MM.1S (cell line): ENCODE results near the gene DISC1.

Source experiments
- DNase-seq: peaks from one replicate; pipeline ENCODE4 v3.0.0-alpha.2; 2015
- H2AFZ ChIP-seq: fragments of 300-600 bp; sonication (generic); 2 replicates; pipeline ENCODE4 v1.6.0; 2016; ENCODE audit warnings: antibody characterized with exemption, low read length
- H3F3A ChIP-seq: fragments of 300-600 bp; sonication (generic); 2 replicates; pipeline ENCODE4 v1.6.1; 2016; ENCODE audit warnings: mild to moderate bottlenecking, antibody characterized with exemption, low read length, moderate library complexity, mixed read lengths; ENCODE audit not compliant: insufficient read depth
- H3K27ac ChIP-seq: fragments of 300-600 bp; sonication (generic); 2 replicates; pipeline ENCODE4 v1.5.1; 2016; ENCODE audit warnings: mild to moderate bottlenecking, low read length
- H3K27me3 ChIP-seq: fragments of 300-600 bp; sonication (generic); replicated peaks from 2 replicates; pipeline ENCODE4 v1.6.0; 2016; ENCODE audit warnings: low read length; ENCODE audit not compliant: insufficient read depth
- H3K36me3 ChIP-seq: fragments of 300-600 bp; sonication (generic); replicated peaks from 2 replicates; pipeline ENCODE4 v1.6.1; 2016; ENCODE audit warnings: mild to moderate bottlenecking, low read length, mixed read lengths; ENCODE audit not compliant: insufficient read depth
- H3K4me1 ChIP-seq: fragments of 300-600 bp; sonication (generic); 2 replicates; pipeline ENCODE4 v1.6.1; 2016; ENCODE audit warnings: low read length, mixed read lengths
- H3K4me2 ChIP-seq: fragments of 300-600 bp; sonication (generic); 2 replicates; pipeline ENCODE4 v1.6.0; 2016; ENCODE audit warnings: low read depth, low read length
- H3K4me3 ChIP-seq: fragments of 300-600 bp; sonication (generic); 2 replicates; pipeline ENCODE4 v1.5.1; 2016; ENCODE audit warnings: low read length, mixed read lengths
- H3K79me2 ChIP-seq: fragments of 300-600 bp; sonication (generic); 2 replicates; pipeline ENCODE4 v1.6.1; 2016; ENCODE audit warnings: mixed run types, low read length, mixed read lengths
- H3K9ac ChIP-seq: fragments of 300-600 bp; sonication (generic); 2 replicates; pipeline ENCODE4 v1.6.1; 2016; ENCODE audit warnings: low read length, mixed read lengths
- H3K9me2 ChIP-seq: fragments of 300-600 bp; sonication (generic); replicated peaks from 2 replicates; pipeline ENCODE4 v1.6.1; 2016; ENCODE audit warnings: mild to moderate bottlenecking, low read length, mixed read lengths; ENCODE audit not compliant: insufficient read depth
- H3K9me3 ChIP-seq: fragments of 300-600 bp; sonication (generic); replicated peaks from 2 replicates; pipeline ENCODE4 v1.6.1; 2016; ENCODE audit warnings: mild to moderate bottlenecking, low read length, mixed read lengths; ENCODE audit not compliant: insufficient read depth
- H4K20me1 ChIP-seq: fragments of 300-600 bp; sonication (generic); 2 replicates; pipeline ENCODE4 v1.6.1; 2016; ENCODE audit warnings: mild to moderate bottlenecking, low read length, moderate library complexity, mixed read lengths; ENCODE audit not compliant: insufficient read depth
- EZH2 ChIP-seq: fragments of 300-600 bp; sonication (generic); optimal IDR thresholded peaks from 2 replicates; pipeline ENCODE3; 2017; ENCODE audit warnings: low read depth, mild to moderate bottlenecking, antibody characterized with exemption, low read length, mixed read lengths
- EZH2phosphoT487 ChIP-seq: fragments of 300-600 bp; sonication (generic); IDR thresholded peaks from 2 replicates; pipeline ENCODE4 v1.6.1; 2018; ENCODE audit warnings: antibody characterized with exemption, low read length
- TF ChIP-seq, protein P1 (sequence below): fragments of 300-600 bp; sonication (generic); IDR thresholded peaks from 2 replicates; pipeline ENCODE4 v1.5.1; 2016; ENCODE audit warnings: antibody characterized with exemption, low read length, mixed read lengths

DISC1 gene

DNA sequence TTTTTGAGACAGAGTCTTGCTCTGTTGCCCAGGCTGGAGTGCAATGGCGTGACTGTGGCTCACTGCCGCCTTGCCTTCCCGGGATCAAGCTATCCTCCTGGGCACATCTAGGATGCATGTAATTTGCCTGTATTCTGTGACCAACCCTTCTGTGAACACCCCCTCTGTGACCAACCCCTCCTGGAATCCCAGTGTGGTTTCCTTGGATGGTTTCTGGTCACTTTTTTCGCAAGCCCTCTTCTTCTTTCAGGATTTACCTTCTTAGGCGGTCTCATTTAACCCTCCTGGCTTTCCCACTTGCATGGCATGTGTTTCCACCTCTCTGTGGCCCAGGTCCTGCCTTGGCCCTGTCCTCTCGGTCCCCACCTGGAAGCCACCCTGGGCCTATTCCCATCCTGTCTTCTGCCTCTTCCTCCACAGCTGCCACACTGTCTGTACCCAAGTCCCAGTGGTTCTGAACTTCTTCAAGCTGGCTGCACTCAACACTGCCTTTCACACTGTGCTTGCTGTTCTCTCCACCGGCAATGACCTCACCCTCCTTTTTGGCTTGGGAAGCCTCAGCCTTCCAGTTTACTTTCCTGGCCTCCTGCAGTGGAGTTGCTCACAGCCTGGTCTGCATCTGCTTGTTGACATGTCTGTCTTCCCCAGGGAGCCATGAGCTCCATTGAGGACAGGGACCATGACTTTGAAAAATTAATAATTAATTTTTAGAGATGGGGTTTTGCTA lies 57.0 kb downstream of the DISC1 start:
- DNase-seq, result no peak
- no peak overlapping the region for H3K9ac ChIP-seq
- no peaks in the 10 kb centered on the region for H3K79me2 ChIP-seq
- no peak overlapping the region for H3K4me3 ChIP-seq
- no peak overlapping the region for H2AFZ ChIP-seq
- H4K20me1 ChIP-seq, result no peaks in the 10 kb centered on the region
- H3K27ac ChIP-seq, result no peak overlapping the region
- H3K9me3 ChIP-seq, result no peaks in the 10 kb centered on the region
- no peaks in the 10 kb centered on the region for H3K4me1 ChIP-seq
- no peaks in the 10 kb centered on the region for H3F3A ChIP-seq
- no peaks in the 10 kb centered on the region for H3K36me3 ChIP-seq
- H3K27me3 ChIP-seq, result no peaks in the 10 kb centered on the region
- no peak overlapping the region for H3K4me2 ChIP-seq
- H3K9me2 ChIP-seq, result no peaks in the 10 kb centered on the region
- TF ChIP-seq EZH2 (no peak), EZH2phosphoT487 (no peak)
- TF ChIP-seq, protein P1, sequence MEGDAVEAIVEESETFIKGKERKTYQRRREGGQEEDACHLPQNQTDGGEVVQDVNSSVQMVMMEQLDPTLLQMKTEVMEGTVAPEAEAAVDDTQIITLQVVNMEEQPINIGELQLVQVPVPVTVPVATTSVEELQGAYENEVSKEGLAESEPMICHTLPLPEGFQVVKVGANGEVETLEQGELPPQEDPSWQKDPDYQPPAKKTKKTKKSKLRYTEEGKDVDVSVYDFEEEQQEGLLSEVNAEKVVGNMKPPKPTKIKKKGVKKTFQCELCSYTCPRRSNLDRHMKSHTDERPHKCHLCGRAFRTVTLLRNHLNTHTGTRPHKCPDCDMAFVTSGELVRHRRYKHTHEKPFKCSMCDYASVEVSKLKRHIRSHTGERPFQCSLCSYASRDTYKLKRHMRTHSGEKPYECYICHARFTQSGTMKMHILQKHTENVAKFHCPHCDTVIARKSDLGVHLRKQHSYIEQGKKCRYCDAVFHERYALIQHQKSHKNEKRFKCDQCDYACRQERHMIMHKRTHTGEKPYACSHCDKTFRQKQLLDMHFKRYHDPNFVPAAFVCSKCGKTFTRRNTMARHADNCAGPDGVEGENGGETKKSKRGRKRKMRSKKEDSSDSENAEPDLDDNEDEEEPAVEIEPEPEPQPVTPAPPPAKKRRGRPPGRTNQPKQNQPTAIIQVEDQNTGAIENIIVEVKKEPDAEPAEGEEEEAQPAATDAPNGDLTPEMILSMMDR, result no peak

DNA sequence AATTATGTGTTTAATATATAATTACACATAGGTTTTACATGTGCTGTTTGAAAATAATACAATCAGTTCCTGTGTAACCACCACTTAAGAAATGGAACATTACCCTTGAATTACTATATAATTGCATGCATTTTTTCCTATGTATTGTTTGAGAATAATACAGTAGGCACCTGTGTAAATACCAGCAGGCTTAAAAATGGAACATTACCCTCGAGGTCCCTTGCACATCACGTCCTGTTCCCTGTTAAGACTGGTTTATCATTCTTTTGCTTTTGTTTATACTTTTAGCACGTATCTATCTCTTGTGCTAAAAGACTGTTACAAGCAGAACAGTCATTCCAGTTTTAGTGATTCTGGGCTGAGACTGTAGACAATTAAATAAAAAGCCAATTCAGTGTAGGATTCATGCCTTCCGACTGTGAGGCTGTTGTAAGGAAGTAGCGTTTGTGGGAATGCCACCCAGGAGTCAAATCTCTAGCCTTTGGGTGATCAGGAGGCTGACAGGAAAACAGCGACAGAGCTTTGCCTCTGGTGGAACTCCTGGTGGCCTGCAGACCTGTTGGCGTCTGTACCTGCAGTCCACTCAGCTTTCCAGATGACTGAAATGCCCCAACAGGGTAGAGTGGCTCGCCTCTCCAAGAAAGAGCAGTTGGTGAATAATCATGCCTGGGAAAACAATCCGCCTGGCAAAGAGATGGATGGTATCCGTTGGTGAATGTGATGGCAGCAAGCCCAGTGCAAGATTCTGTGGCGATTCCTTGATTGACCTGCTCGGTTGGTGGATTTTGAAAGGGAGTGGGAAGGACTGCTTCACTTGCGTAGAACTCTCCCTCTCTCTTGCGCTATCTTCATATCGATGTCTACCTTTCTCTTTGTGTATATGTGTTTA lies 58.0 kb downstream of the DISC1 start:
- H3K4me1 ChIP-seq, result no peaks in the 10 kb centered on the region
- TF ChIP-seq, protein P1, result no peak
- TF ChIP-seq EZH2phosphoT487 (no peak), EZH2 (no peak)
- H3K27ac ChIP-seq, result no peak overlapping the region
- H3K27me3 ChIP-seq, result no peaks in the 10 kb centered on the region
- no peaks in the 10 kb centered on the region for H3K9me3 ChIP-seq
- no peak overlapping the region for H2AFZ ChIP-seq
- no peaks in the 10 kb centered on the region for H3K36me3 ChIP-seq
- H3K9ac ChIP-seq, result no peak overlapping the region
- no peak overlapping the region for H3K4me3 ChIP-seq
- no peaks in the 10 kb centered on the region for H3F3A ChIP-seq
- no peaks in the 10 kb centered on the region for H3K79me2 ChIP-seq
- no peak overlapping the region for H3K4me2 ChIP-seq
- no peak for DNase-seq
- no peaks in the 10 kb centered on the region for H4K20me1 ChIP-seq
- H3K9me2 ChIP-seq, result no peaks in the 10 kb centered on the region

DNA sequence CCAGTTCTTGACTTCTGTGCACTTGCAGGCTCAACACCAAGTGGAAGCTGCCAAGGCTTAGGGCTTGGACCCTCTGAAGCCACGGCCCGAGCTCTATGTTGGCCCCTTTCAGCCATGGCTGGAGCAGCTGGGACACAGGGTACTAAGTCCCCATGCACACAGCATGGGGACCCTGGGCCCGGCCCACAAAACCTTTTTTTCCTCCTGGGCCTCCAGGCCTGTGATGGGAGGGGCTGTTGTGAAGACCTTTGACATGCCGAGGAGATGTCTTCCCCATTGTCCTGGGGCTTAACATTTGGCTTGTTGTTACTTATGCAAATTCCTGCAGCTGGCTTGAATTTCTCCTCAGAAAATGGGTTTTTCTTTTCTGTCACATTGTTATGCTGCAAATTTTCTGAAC lies 59.8 kb downstream of the DISC1 start:
- Histone ChIP-seq H3K9me3 (no peaks in the 10 kb centered on the region), H3F3A (no peaks in the 10 kb centered on the region), H3K4me1 (no peaks in the 10 kb centered on the region), H3K4me3 (no peak overlapping the region), H3K27ac (no peak overlapping the region), H3K9me2 (no peaks in the 10 kb centered on the region), H3K9ac (no peak overlapping the region), H2AFZ (no peak overlapping the region), H4K20me1 (no peaks in the 10 kb centered on the region), H3K79me2 (no peaks in the 10 kb centered on the region), H3K4me2 (no peak overlapping the region), H3K36me3 (no peaks in the 10 kb centered on the region), H3K27me3 (no peaks in the 10 kb centered on the region)
- DNase-seq, result no peak
- TF ChIP-seq, protein P1, result no peak
- TF ChIP-seq EZH2phosphoT487 (no peak), EZH2 (no peak)
